GM03348 (cell line): ENCODE measurements around the gene RHBDF2.
"Not testable (repeated sequence)": the region's sequence is repeated elsewhere in the genome, so short reads cannot be mapped to it uniquely, and the experiment has no call there.

Experiments used
- DNase-seq: peaks from one replicate; pipeline ENCODE4 v3.0.0; 2012; ENCODE audit warnings: low spot score

RHBDF2 gene

GRCh38 chr17:76524598-76525512, 23.6 kb upstream of the RHBDF2 start:
- DNase-seq, result peak; percentile 59

GRCh38 chr17:76523084-76524037, 22.1 kb upstream of the RHBDF2 start:
- DNase-seq, result peak; percentile 87

- not testable (repeated sequence) for DNase-seq
Measured at GRCh38 chr17:76521683-76522082, 20.5 kb upstream of the RHBDF2 start.

GRCh38 chr17:76521262-76521661, 20.0 kb upstream of the RHBDF2 start:
- no peak for DNase-seq

GRCh38 chr17:76519048-76519966, 18.1 kb upstream of the RHBDF2 start:
- DNase-seq, result no peak

GRCh38 chr17:76517638-76518038, 16.4 kb upstream of the RHBDF2 start:
- no peak for DNase-seq

GRCh38 chr17:76515274-76515949, 14.2 kb upstream of the RHBDF2 start:
- peak; percentile 96 for DNase-seq

- not testable (repeated sequence) for DNase-seq
Measured at GRCh38 chr17:76514355-76514754, 13.1 kb upstream of the RHBDF2 start.

- no peak for DNase-seq
Measured at GRCh38 chr17:76513306-76513692, 12.1 kb upstream of the RHBDF2 start.

GRCh38 chr17:76512366-76513305, 11.4 kb upstream of the RHBDF2 start:
- DNase-seq, result no peak

- DNase-seq, result no peak
Measured at GRCh38 chr17:76511668-76512365, 10.6 kb upstream of the RHBDF2 start.

GRCh38 chr17:76510831-76511244, 9.6 kb upstream of the RHBDF2 start:
- DNase-seq, result peak; percentile 21

GRCh38 chr17:76508472-76509063, 7.3 kb upstream of the RHBDF2 start:
- DNase-seq, result not testable (repeated sequence)

GRCh38 chr17:76506408-76507345, 5.5 kb upstream of the RHBDF2 start:
- DNase-seq, result peak; percentile 90

GRCh38 chr17:76504117-76504516, 2.9 kb upstream of the RHBDF2 start:
- DNase-seq, result no peak

GRCh38 chr17:76502341-76503211, 1.4 kb upstream of the RHBDF2 start:
- no peak for DNase-seq
